IMR-90 (cell line): ENCODE measurements around the gene FOXK1.

Experiments
- CHD1 ChIP-seq: IDR thresholded peaks from 2 replicates; pipeline ENCODE4 v1.6.1; 2012; ENCODE audit warnings: low read depth, low read length, improper control_type of control experiment
- CTCF ChIP-seq: conservative IDR thresholded peaks from 2 replicates; pipeline ENCODE4 v1.5.1; 2012; ENCODE audit warnings: mild to moderate bottlenecking, low read depth, low read length, improper control_type of control experiment
- ELK1 ChIP-seq: fragments of 150-350 bp; IDR thresholded peaks from 2 replicates; pipeline ENCODE4 v1.6.1; 2016; ENCODE audit warnings: low read depth, mild to moderate bottlenecking, low read length, moderate library complexity, borderline replicate concordance
- FOS ChIP-seq: fragments of 150-350 bp; IDR thresholded peaks from 2 replicates; pipeline ENCODE4 v1.6.1; 2016; ENCODE audit warnings: low read depth, low read length
- MAZ ChIP-seq: IDR thresholded peaks from 2 replicates; pipeline ENCODE4 v1.6.1; 2012; ENCODE audit warnings: low read depth, mild to moderate bottlenecking, low read length, improper control_type of control experiment, moderate library complexity, borderline replicate concordance
- MXI1 ChIP-seq: IDR thresholded peaks from 2 replicates; pipeline ENCODE4 v1.6.1; 2012; ENCODE audit warnings: low read depth, mild to moderate bottlenecking, low read length, moderate library complexity, borderline replicate concordance
- NFE2L2 ChIP-seq: fragments of 150-350 bp; IDR thresholded peaks from 2 replicates; pipeline ENCODE4 v1.6.1; 2016; ENCODE audit warnings: low read depth, mild to moderate bottlenecking, low read length
- POLR2A ChIP-seq: IDR thresholded peaks from 2 replicates; pipeline ENCODE4 v1.6.1; 2012; ENCODE audit warnings: mild to moderate bottlenecking, low read depth, low read length
- RAD21 ChIP-seq: IDR thresholded peaks from 2 replicates; pipeline ENCODE4 v1.6.1; 2012; ENCODE audit warnings: low read length, improper control_type of control experiment
- RFX5 ChIP-seq: IDR thresholded peaks from 2 replicates; pipeline ENCODE4 v1.8.0; 2012; ENCODE audit warnings: low read depth, mild to moderate bottlenecking, low read length, moderate library complexity
- SMC3 ChIP-seq: fragments of 150-350 bp; IDR thresholded peaks from 2 replicates; pipeline ENCODE4 v1.6.1; 2016; ENCODE audit warnings: low read depth, mild to moderate bottlenecking, antibody characterized with exemption, low read length, moderate library complexity
- USF2 ChIP-seq: fragments of 150-350 bp; IDR thresholded peaks from 2 replicates; pipeline ENCODE4 v1.6.1; 2017; ENCODE audit warnings: mild to moderate bottlenecking, antibody characterized with exemption, low read length, low read depth

GRCh38 chr7:4788627-4789189, 106.6 kb downstream of the FOXK1 start:
- TF ChIP-seq CTCF = no peak
- no peak for TF ChIP-seq POLR2A
- TF ChIP-seq RAD21 = no peak
- no peak for TF ChIP-seq MAZ
- TF ChIP-seq ELK1 = no peak
- no peak for TF ChIP-seq FOS
- TF ChIP-seq RFX5 = no peak
- TF ChIP-seq USF2 = no peak
- no peak for TF ChIP-seq MXI1
- TF ChIP-seq CHD1 = no peak
- no peak for TF ChIP-seq NFE2L2
- TF ChIP-seq SMC3 = no peak
